Aorta (tissue), 5 donors: ENCODE data around the gene LDLRAD4. TPM values are rescaled to one million over a fixed set of nuclear protein-coding genes. Genes with fewer than 3 reads are reported as not detected.

Experiments used
- ATAC-seq: fragments of 200-7000 bp; cut with Tn5 transposase; one replicate; pipeline ENCODE4 v1.9.1; 2022; ENCODE audit warnings: moderate library complexity; ENCODE audit not compliant: low FRiP score
- DNase-seq, 2 donors: peaks; one replicate each; pipeline ENCODE4 v3.0.0-alpha.2; 2020
- H3K27ac ChIP-seq, 2 donors: one replicate each; pipeline ENCODE4 v1.5.1; 2013; ENCODE audit warnings: low read length in 2 of 2, mild to moderate bottlenecking in 2 of 2, moderate library complexity in 2 of 2, control low read depth in 1 of 2, inconsistent platforms in 1 of 2, low read depth in 1 of 2
- H3K27me3 ChIP-seq, 2 donors: one replicate each; pipeline ENCODE4 v1.6.1; 2013; ENCODE audit warnings: control low read depth in 1 of 2, low read length in 1 of 2, mild to moderate bottlenecking in 1 of 2, moderate library complexity in 1 of 2; ENCODE audit not compliant: insufficient read depth in 2 of 2, control insufficient read depth in 1 of 2
- H3K36me3 ChIP-seq, 2 donors: one replicate each; pipeline ENCODE4 v1.6.1; 2013; ENCODE audit warnings: control low read depth in 1 of 2, low read length in 1 of 2, mild to moderate bottlenecking in 1 of 2; ENCODE audit not compliant: insufficient read depth in 2 of 2, control insufficient read depth in 1 of 2
- H3K4me1 ChIP-seq, 2 donors: one replicate each; pipeline ENCODE4 v1.6.1; 2013; ENCODE audit warnings: low read length in 2 of 2, control low read depth in 1 of 2, mild to moderate bottlenecking in 1 of 2, moderate library complexity in 1 of 2; ENCODE audit not compliant: insufficient read depth in 2 of 2, control insufficient read depth in 1 of 2
- H3K4me3 ChIP-seq, 2 donors: one replicate each; pipeline ENCODE4 v1.5.1; 2013; ENCODE audit warnings: low read length in 2 of 2, control low read depth in 1 of 2, mild to moderate bottlenecking in 1 of 2
- H3K9me3 ChIP-seq: one replicate; pipeline ENCODE4 v1.6.1; 2013; ENCODE audit warnings: mild to moderate bottlenecking, low read length; ENCODE audit not compliant: control insufficient read depth
- WGBS, 2 donors: extraction: QIAGEN DNeasy Blood & Tissue Kit; methylation state at CpG; one replicate each; pipeline ENCODE4 v1.1.7; 2013; 5-methylcytosine and 5-hydroxymethylcytosine counted together
- intact Hi-C, 2 donors: fragments of 100-400 bp; cut with DNase I; formaldehyde crosslinking; loops; one replicate each; pipeline versions ENCODE4 v1.14.2 to v1.15.0; 2022
- polyA plus RNA-seq, 2 donors: library from polyadenylated mRNA; stranded (reverse); fragments of 200-250 nt; gene quantifications; one replicate each; pipeline ENCODE4 v1.2.3, GENCODE V29; 2013
- total RNA-seq, 2 donors: library from RNA; stranded (reverse); fragmentation: NEBNext Ultra II Directional; extraction: Animal tissue kit (Norgen Biotek cat#: 25700); gene quantifications; one replicate each; pipeline ENCODE4 v1.2.1, GENCODE V29; 2021
- donor health status: healthy with polysubstance abuse.
- donor health status: Bipolar disorder and iron deficiency.
- donor health status: DM: no; HTN: no; CAD: no.
- donor health status: DM: no; HTN: no; CAD: no.
- donor health status: DM: yes; HTN: yes; CAD: no.

Gene LDLRAD4
- total and polyA plus RNA-seq, 4 donors: 7.0 to 112 (median 36.9) TPM

DNA sequence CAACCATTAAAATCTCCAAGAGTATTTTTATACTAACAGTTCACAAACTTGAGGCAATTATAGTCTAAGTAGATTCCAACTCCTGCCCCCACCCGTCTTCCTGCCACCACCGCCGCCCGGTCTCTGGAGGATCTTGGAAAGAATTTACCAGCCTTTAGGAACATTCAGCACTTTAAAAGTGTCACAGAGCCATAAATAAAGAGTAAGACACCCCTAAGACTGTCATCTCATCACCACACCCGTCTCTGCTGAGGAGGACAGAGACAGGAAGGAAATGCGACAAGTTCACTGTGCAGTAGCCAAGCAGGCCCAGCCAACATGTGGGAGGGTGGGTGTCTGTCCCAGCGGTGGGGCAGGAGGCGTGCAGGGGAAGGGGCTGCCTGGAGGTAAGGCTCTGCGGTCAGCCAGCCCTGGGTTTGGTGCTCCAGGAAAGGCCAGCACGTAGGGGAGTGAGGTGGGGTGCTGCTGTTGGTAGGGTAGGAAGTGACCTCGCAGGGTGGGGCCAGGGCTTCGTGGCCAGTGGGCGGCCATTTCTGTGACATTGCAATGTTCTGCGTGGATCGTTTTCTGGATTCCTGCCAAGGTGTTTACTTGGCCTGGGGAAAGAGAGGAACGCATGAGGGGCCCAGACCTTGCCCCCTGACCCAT is 396.2 kb downstream of the LDLRAD4 start:
- Histone ChIP-seq H3K4me1 (no peaks in the 10 kb centered on the region), H3K4me3 (no peak overlapping the region), H3K27ac (no peak overlapping the region), H3K36me3 (no peaks in the 10 kb centered on the region), H3K27me3 (no peaks in the 10 kb centered on the region), H3K9me3 (no peaks in the 10 kb centered on the region)
- WGBS, 2 donors: 80% methylated on average over 16 of the region's 16 CpGs
- DNase-seq (peak in 1 of 2 donors; percentile 83), ATAC-seq (no peak)
- intact Hi-C loops: loop anchor here (10.0 kb wide), 2 partner anchors 60 to 180 kb away; no protein-coding TSS in a partner anchor

- 87% methylated on average over 8 of the region's 8 CpGs for WGBS, 2 donors
- Histone ChIP-seq H3K36me3 (no peaks in the 10 kb centered on the region), H3K27me3 (no peaks in the 10 kb centered on the region), H3K4me3 (no peak overlapping the region), H3K9me3 (no peaks in the 10 kb centered on the region), H3K4me1 (no peaks in the 10 kb centered on the region), H3K27ac (no peak overlapping the region)
- ATAC-seq (no peak), DNase-seq (no peak)
- intact Hi-C loops: loop anchor here (10.0 kb wide), 2 partner anchors 61 to 181 kb away; no protein-coding TSS in a partner anchor
Observed at GRCh38 chr18:13615432-13615861, 396.9 kb downstream of the LDLRAD4 start.

DNA sequence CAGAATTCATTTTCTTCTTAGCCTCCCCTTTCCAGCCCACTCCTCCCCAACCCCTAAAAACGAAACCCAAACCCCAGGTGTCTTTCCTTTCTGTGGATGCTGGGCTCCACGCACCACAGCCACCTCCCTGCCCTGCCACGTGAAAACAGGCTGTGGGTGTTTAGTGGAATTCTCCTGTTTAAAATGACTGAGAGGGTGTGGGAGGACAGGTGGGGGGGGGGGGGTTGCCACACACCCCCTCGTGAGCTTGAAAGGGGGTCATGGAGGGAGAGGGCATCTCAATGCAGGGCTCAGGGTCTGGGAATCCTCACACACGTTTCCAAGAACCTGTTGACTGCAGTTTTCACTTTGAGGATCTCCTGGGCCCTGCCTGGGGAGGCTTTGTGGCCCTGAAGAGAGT is 397.5 kb downstream of the LDLRAD4 start:
- Histone ChIP-seq H3K27ac (no peak overlapping the region), H3K9me3 (no peaks in the 10 kb centered on the region), H3K27me3 (no peaks in the 10 kb centered on the region), H3K4me3 (no peak overlapping the region), H3K36me3 (no peaks in the 10 kb centered on the region), H3K4me1 (no peaks in the 10 kb centered on the region)
- DNase-seq (no peak), ATAC-seq (no peak)
- 83 to 84% methylated on average over 5 of the region's 5 CpGs for WGBS, 2 donors
- intact Hi-C loops: loop anchor here (10.0 kb wide), 2 partner anchors 61 to 181 kb away; no protein-coding TSS in a partner anchor

GRCh38 chr18:13616525-13617035 is 398.0 kb downstream of the LDLRAD4 start:
- intact Hi-C loops: loop anchor here (10.0 kb wide), 2 partner anchors 62 to 182 kb away; no protein-coding TSS in a partner anchor
- Histone ChIP-seq H3K4me3 (no peak overlapping the region), H3K27me3 (no peaks in the 10 kb centered on the region), H3K36me3 (peaks cover 0 to 2% of the 10 kb centered on the region in 2 donors), H3K4me1 (no peaks in the 10 kb centered on the region), H3K9me3 (no peaks in the 10 kb centered on the region), H3K27ac (no peak overlapping the region)
- WGBS, 2 donors: 92 to 94% methylated on average over 15 of the region's 15 CpGs
- ATAC-seq (no peak), DNase-seq (no peak)

- DNase-seq (no peak), ATAC-seq (no peak)
- 76 to 83% methylated on average over 9 of the region's 9 CpGs for WGBS, 2 donors
- Histone ChIP-seq H3K27ac (no peak overlapping the region), H3K4me3 (no peak overlapping the region), H3K9me3 (no peaks in the 10 kb centered on the region), H3K27me3 (no peaks in the 10 kb centered on the region), H3K36me3 (peaks cover 0 to 2% of the 10 kb centered on the region in 2 donors), H3K4me1 (no peaks in the 10 kb centered on the region)
- intact Hi-C loops: loop anchor here (10.0 kb wide), 2 partner anchors 63 to 183 kb away; no protein-coding TSS in a partner anchor
Observed at GRCh38 chr18:13617826-13618515, 399.4 kb downstream of the LDLRAD4 start.

DNA sequence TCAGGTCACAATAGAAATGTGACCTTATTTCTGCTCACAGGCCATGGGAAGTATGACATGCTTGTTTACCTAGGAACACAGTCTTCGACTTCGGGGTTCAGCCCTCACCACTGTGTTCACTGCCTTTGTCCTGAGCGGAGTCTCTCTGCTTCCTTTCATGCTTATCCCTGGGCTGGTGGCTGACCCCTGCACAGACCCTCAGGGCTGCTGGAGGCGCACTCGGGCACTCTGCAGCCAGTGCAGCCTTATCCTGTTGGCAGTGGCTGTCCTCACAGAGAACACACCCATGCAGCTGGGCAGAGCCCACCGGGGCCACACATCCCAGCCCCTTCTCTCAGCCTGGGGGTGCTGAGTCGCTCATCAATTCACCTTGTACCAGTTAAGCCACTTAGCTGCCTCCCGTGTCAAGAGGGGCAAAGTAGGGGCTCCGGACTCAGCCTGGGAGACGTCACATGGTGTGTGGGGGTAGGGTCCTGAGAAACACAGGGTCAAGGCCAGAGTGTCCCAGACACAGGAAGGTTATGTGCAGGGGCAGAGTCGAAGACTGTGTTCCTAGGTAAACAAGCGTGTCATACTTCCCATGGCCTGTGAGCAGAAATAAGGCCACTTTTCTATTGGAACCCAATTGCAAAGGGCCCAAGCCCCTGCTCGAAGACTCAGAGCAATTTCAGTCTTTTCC is 400.3 kb downstream of the LDLRAD4 start:
- Histone ChIP-seq H3K4me1 (no peaks in the 10 kb centered on the region), H3K27me3 (no peaks in the 10 kb centered on the region), H3K4me3 (no peak overlapping the region), H3K27ac (no peak overlapping the region), H3K9me3 (no peaks in the 10 kb centered on the region), H3K36me3 (peaks cover 0 to 2% of the 10 kb centered on the region in 2 donors)
- WGBS, 2 donors: 81 to 85% methylated on average over 13 of the region's 13 CpGs
- ATAC-seq (no peak), DNase-seq (no peak)
- intact Hi-C loops: loop anchor here (10.0 kb wide), 2 partner anchors 64 to 184 kb away; no protein-coding TSS in a partner anchor

DNA sequence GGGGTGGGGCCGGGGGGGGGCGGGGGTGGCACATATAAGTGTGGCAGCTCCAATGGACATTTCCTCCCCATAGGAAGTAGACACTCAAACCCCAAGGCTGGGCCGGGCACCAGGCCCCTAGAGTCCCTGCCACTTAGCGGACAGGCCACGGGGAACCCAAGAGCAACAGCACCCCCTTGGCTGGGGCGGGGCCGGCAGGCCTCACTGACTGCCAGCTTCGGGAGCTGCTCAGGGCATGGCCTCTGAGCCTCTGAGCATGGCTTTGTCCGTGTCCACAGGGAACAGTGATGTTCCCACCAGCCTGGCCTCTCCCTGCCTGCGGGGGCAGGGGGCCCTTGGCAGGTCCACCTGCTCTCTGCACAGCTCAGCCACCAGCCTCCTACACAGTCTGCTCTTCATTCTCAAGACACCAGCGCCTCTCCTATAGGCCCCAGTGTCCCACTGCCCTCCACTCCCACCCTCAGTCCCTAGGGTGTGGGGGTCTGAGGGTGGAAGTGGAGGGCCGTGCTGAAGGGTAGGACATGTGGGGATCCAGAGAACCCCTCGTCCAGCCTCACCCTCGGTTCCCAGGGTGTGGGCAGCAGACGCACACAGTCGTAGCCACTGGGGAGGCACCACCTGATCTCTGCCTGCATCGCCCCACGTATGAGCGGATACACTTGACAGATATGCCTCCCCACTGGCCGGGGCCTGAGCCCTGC is 401.1 kb downstream of the LDLRAD4 start:
- intact Hi-C loops: loop anchor here (10.0 kb wide), 2 partner anchors 65 to 185 kb away; no protein-coding TSS in a partner anchor
- Histone ChIP-seq H3K36me3 (peaks cover 0 to 2% of the 10 kb centered on the region in 2 donors), H3K27me3 (no peaks in the 10 kb centered on the region), H3K9me3 (no peaks in the 10 kb centered on the region), H3K4me3 (no peak overlapping the region), H3K4me1 (no peaks in the 10 kb centered on the region), H3K27ac (no peak overlapping the region)
- WGBS, 2 donors: 80 to 84% methylated on average over 19 to 20 of the region's 20 CpGs
- DNase-seq (no peak), ATAC-seq (no peak)

GRCh38 chr18:13620206-13620672 is 401.7 kb downstream of the LDLRAD4 start:
- H3K36me3 ChIP-seq: peaks cover 0 to 2% of the 10 kb centered on the region in 2 donors
- H3K4me1 ChIP-seq: no peaks in the 10 kb centered on the region
- intact Hi-C loops: no loop called here
- H3K27me3 ChIP-seq: no peaks in the 10 kb centered on the region
- H3K9me3 ChIP-seq: no peaks in the 10 kb centered on the region
- ATAC-seq (no peak), DNase-seq (no peak)
- 90 to 92% methylated on average over 10 of the region's 10 CpGs for WGBS, 2 donors
- no peak overlapping the region for H3K27ac ChIP-seq
- H3K4me3 ChIP-seq: no peak overlapping the region
